Effector memory CD4-positive, alpha-beta T cell (primary cell): Measurements from ENCODE around the gene PDE4D.
"Not testable (repeated sequence)": the region's sequence is repeated elsewhere in the genome, so short reads cannot be mapped to it uniquely, and the experiment has no call there.

ENCODE experiments used
- DNase-seq, 3 donors: peaks; one replicate each; pipeline ENCODE4 v3.0.0-alpha.2; 2020
- H3K27ac ChIP-seq: 2 replicates; pipeline ENCODE4 v1.7.0; 2013; ENCODE audit warnings: mild to moderate bottlenecking, low read length, moderate library complexity; ENCODE audit not compliant: insufficient read depth, poor library complexity, severe bottlenecking
- H3K27me3 ChIP-seq: replicated peaks from 2 replicates; pipeline ENCODE4 v1.7.0; 2013; ENCODE audit warnings: mild to moderate bottlenecking, low read length; ENCODE audit not compliant: insufficient read depth, control insufficient read depth, poor library complexity, severe bottlenecking
- H3K36me3 ChIP-seq: 2 replicates; pipeline ENCODE4 v1.7.0; 2013; ENCODE audit warnings: mild to moderate bottlenecking, low read length, moderate library complexity; ENCODE audit not compliant: control insufficient read depth, insufficient read depth
- H3K4me1 ChIP-seq: 2 replicates; pipeline ENCODE4 v1.7.0; 2013; ENCODE audit warnings: low read length, mild to moderate bottlenecking; ENCODE audit not compliant: control insufficient read depth, insufficient read depth, poor library complexity, severe bottlenecking
- H3K4me3 ChIP-seq: 2 replicates; pipeline ENCODE4 v1.7.0; 2013; ENCODE audit warnings: low read length, low read depth, mild to moderate bottlenecking; ENCODE audit not compliant: insufficient read depth, poor library complexity, severe bottlenecking
- H3K9me3 ChIP-seq: 2 replicates; pipeline ENCODE4 v1.7.0; 2013; ENCODE audit warnings: mild to moderate bottlenecking, low read length, moderate library complexity; ENCODE audit not compliant: control insufficient read depth

PDE4D gene

DNA sequence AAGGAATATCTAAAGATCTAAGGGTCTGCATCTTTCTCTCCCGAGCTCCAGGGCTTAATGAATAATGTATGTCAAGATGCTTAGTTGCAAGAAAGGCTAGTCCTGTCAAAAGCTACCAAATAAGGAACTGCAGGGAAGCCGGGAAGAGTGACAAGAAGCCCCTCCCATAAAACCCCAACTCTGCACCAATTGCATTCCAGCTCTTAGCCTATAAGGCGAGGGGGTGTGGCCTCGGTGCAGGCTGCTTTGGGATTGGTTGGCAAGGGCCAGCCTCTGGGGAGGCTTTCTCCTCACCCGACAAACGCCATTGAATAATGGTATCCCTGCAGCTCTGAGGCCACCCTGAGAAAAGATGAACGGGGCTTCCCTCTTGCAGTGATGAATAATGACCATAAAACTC lies 893.7 kb downstream of the PDE4D start:
- H3K27me3 ChIP-seq, result no peaks in the 10 kb centered on the region
- H3K27ac ChIP-seq, result no peak overlapping the region
- no peaks in the 10 kb centered on the region for H3K4me1 ChIP-seq
- no peak overlapping the region for H3K4me3 ChIP-seq
- H3K9me3 ChIP-seq, result no peaks in the 10 kb centered on the region
- no peak for DNase-seq
- H3K36me3 ChIP-seq, result no peaks in the 10 kb centered on the region

DNA sequence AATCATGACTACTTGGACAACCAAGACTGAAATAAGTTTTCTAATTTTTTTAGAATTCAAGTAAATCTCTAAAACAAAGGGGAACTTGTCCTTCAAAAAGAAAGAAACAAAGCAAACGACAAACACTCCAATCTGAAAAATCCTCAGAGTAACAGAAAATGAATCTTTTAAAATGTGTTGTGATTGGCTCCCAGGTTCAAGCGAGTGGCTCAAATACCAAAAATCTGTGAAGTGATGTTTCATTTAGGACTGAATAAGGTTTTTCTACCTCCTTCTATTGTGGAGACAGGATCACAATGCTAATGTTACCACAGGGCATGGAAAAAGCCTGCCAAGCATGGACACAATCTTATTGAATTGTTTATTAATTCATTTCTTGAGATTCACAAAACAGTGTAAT lies 895.0 kb downstream of the PDE4D start:
- Histone ChIP-seq H3K36me3 (no peaks in the 10 kb centered on the region), H3K9me3 (no peaks in the 10 kb centered on the region), H3K4me1 (no peaks in the 10 kb centered on the region), H3K27ac (no peak overlapping the region), H3K4me3 (no peak overlapping the region), H3K27me3 (no peaks in the 10 kb centered on the region)
- no peak for DNase-seq

DNA sequence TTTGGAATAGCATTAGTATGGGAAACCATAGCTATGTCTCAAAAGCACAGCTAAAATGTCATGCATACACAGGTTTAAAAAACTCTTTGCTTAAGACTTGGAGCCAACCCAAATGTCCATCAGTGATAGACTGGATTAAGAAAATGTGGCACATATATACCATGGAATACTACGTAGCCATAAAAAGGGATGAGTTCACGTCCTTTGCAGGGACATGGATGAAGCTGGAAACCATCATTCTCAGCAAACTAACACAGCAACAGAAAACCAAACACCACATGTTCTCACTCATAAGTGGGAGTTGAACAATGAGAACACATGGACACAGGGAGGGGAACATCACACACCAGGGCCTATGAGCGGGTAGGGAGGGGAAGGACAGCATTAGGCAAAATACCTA lies 897.7 kb downstream of the PDE4D start:
- not testable (repeated sequence) for H3K4me1 ChIP-seq, H3K9me3 ChIP-seq, H3K27me3 ChIP-seq, H3K36me3 ChIP-seq, DNase-seq, H3K4me3 ChIP-seq, H3K27ac ChIP-seq

DNA sequence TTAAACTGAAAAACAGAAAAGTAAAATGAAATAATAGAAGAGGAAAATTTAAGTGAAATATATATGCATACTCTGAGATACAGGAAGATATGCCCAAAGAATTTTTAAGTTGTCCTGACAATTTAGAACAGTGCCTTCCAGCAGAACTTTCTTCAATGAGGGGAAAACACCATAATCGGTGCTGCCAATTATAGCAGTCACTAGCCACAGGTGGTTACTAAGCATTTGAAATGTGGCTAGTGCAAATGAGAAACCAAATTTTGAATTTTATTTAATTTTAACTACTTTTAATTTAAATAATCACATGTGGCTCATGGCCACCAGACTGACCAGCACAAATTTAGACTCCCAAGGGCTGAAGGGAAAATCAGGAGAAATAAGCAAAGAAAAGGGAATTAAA lies 900.1 kb downstream of the PDE4D start:
- H3K36me3 ChIP-seq, result peaks cover 17% of the 10 kb centered on the region
- no peaks in the 10 kb centered on the region for H3K27me3 ChIP-seq
- H3K4me1 ChIP-seq, result no peaks in the 10 kb centered on the region
- no peak overlapping the region for H3K27ac ChIP-seq
- H3K4me3 ChIP-seq, result no peak overlapping the region
- no peak for DNase-seq
- H3K9me3 ChIP-seq, result no peaks in the 10 kb centered on the region

DNA sequence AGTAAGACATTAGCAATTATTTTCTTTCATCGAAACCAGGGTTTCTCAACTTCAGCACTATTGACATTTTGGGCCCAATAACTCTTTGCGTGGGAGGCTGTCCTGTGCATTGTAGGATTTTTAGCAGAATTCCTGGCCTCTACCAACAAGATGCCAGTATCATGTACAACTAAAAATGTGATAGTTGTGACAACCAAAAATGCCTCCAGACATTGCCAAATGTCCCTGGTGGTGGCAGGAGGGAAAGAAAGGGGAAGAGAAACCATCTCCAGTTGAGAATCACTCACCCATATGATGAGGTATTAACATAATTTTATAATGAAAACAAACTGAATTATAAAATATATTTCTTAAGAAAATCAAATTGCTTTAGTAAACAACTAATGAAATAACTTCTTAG lies 904.6 kb downstream of the PDE4D start:
- DNase-seq, result no peak
- no peak overlapping the region for H3K27ac ChIP-seq
- no peak overlapping the region for H3K4me3 ChIP-seq
- H3K27me3 ChIP-seq, result no peaks in the 10 kb centered on the region
- no peaks in the 10 kb centered on the region for H3K4me1 ChIP-seq
- peaks cover 39% of the 10 kb centered on the region for H3K36me3 ChIP-seq
- H3K9me3 ChIP-seq, result no peaks in the 10 kb centered on the region

DNA sequence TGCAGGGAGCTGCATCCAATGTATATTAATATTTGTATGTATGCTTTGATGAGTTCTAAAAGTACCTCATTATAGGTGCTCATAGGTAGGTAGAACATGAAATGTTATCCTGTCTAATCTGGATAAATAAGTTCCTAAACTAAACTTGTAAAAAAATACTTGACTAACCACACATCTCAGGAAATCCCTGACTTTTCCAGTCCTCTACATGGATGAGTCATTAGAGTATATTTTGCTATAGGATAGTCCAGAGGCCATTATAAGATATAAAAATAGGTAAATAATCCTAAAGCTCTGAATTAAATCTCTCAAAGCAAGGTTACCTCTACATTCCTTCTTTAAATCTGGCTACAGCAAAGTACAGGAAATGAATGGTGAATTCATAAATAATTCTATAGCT lies 906.3 kb downstream of the PDE4D start:
- Histone ChIP-seq H3K36me3 (peaks cover 53% of the 10 kb centered on the region), H3K4me1 (no peaks in the 10 kb centered on the region), H3K27me3 (no peaks in the 10 kb centered on the region), H3K4me3 (no peak overlapping the region), H3K9me3 (no peaks in the 10 kb centered on the region), H3K27ac (no peak overlapping the region)
- no peak for DNase-seq

DNA sequence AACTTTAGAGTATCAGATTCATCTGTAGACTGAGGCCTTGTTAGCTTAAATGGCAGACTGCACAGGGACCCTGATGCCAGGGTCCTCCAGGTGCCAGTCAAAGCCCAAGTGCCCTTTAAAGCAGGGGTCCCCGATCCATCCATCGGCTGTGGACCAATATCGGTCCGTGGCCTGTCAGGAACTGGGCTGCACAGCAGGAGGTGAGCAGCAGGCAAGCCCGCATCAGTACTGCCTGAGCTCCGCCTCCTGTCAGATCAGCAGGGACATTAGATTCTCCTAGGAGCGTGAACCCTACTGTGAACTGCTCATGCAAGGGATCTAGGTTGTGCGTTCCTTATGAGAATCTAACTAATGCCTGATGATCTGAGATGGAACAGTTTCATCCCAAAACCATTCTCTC lies 907.2 kb downstream of the PDE4D start:
- Histone ChIP-seq H3K36me3 (peaks cover 60% of the 10 kb centered on the region), H3K9me3 (no peaks in the 10 kb centered on the region), H3K4me3 (no peak overlapping the region), H3K27ac (no peak overlapping the region), H3K27me3 (no peaks in the 10 kb centered on the region), H3K4me1 (no peaks in the 10 kb centered on the region)
- no peak for DNase-seq

DNA sequence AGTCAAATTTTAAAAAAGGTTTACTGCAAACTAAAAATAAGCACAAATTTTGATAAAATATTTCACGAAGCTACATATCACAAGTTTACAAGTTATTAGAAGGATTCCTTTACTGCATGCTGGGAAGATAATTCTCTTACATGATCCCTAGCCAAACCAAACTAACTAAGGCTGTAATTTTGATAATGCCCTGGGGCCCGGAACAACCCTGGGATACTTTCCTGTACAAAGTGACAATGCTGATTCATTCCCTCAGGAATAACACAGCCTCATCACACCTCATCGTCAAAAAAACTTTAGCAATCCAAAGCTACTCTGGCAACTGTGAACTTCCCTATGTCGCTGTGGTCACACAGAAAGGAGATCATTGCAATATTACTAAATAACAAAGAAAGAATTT lies 907.8 kb downstream of the PDE4D start:
- Histone ChIP-seq H3K27me3 (no peaks in the 10 kb centered on the region), H3K36me3 (peaks cover 64% of the 10 kb centered on the region), H3K4me3 (no peak overlapping the region), H3K9me3 (no peaks in the 10 kb centered on the region), H3K4me1 (no peaks in the 10 kb centered on the region), H3K27ac (no peak overlapping the region)
- no peak for DNase-seq

DNA sequence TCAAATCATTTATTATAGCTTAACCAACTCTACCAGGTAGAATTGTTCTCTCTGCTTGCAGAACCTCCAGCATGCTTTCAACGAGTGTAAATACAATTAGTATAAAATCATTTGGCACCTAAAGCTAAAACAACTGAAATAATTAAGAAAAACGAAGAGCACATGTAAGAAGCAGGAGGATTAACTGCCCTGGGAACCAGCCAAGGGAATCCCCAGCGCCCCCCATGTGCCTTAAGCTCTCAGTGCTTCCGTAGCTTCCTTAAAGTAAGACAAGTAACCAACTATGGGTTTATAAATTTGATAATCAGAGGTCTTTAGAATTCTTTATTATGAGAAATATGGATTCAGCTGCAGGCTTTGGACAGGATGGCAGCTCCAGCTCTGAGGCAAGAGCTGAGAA lies 908.2 kb downstream of the PDE4D start:
- no peaks in the 10 kb centered on the region for H3K27me3 ChIP-seq
- no peaks in the 10 kb centered on the region for H3K4me1 ChIP-seq
- no peaks in the 10 kb centered on the region for H3K9me3 ChIP-seq
- no peak overlapping the region for H3K27ac ChIP-seq
- peaks cover 64% of the 10 kb centered on the region for H3K36me3 ChIP-seq
- no peak for DNase-seq
- no peak overlapping the region for H3K4me3 ChIP-seq

DNA sequence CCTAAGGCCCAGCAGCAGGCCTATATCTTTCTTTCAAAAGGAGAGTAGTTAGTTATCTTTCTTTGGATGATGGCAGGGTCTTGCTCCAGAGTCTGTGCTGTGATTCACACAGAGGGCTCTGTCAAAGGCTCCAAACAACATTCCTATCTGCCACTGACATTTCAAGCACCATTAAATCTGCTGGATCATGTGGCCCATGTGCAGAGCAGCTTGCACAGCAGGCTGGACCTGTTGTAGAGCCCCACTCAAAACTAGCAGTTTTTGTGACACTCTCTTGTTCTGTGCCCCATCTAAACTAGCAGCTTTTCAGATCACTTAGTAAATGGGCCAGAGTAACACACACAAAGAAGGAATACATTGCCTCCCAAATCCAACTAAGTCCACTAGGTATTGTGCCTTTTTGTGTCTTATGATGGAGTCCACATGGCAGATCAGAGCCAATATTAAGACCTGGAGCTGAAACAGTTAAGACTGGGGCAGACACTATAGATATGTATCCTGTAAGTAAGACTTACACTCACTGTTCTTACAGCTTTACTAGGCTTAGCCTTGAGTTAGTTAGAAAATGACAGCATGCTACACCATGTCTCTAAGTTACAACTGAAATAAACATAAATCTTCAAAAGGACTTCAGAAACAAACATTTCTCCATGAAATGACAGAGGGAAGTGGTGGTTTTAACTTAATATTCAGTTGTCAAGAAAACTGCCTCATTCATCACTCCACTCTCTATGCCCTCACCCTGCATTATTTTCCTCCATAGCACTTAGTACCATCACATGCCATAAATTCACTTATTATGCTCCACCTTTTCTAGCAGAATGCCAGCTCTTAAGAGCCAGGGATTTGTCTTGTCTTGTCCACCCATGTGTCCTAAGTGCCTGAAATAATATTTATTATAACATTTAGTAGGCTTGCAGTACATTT lies 909.7 kb downstream of the PDE4D start:
- H3K9me3 ChIP-seq, result no peaks in the 10 kb centered on the region
- H3K4me1 ChIP-seq, result no peaks in the 10 kb centered on the region
- DNase-seq, result no peak
- H3K4me3 ChIP-seq, result no peak overlapping the region
- H3K36me3 ChIP-seq, result peaks cover 67% of the 10 kb centered on the region
- no peak overlapping the region for H3K27ac ChIP-seq
- no peaks in the 10 kb centered on the region for H3K27me3 ChIP-seq
